ENCODE data around the gene VARS2.

The VARS2 gene

DNA sequence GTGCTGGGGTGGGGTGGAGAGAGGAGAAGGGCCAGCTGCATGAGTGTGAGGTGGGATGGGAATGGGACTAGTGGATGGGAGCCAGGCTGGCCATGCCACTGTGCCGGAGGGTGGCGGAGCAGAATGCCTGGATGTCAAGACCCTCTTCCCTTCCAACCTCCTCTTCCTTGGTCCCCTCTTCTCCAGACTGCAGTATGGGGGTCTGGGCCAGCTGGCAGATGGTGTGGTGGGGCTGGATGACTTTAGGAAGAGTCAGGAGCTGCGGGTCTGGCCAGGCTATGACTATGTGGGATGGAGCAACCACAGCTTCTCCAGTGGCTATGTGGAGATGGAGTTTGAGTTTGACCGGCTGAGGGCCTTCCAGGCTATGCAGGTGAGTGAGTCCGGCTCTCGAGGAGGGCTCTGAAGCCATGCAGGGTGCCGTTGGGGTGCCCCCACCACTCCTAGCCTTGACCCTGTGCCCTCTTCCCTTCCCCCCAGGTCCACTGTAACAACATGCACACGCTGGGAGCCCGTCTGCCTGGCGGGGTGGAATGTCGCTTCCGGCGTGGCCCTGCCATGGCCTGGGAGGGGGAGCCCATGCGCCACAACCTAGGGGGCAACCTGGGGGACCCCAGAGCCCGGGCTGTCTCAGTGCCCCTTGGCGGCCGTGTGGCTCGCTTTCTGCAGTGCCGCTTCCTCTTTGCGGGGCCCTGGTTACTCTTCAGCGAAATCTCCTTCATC, 22.1 kb upstream of the VARS2 start:
- no peaks in the 10 kb centered on the region for H3K27me3 ChIP-seq (ENCODE audit: insufficient read depth, low read length)
- no peak overlapping the region for H3K4me3 ChIP-seq (ENCODE audit: low read depth, low read length)
- peaks cover 17% of the 10 kb centered on the region for H3K4me1 ChIP-seq (ENCODE audit: control insufficient read depth, insufficient read depth, low read length, unreplicated experiment)
- H3K79me2 ChIP-seq (ENCODE audit: control insufficient read depth, insufficient read depth, low read length, unreplicated experiment): no peaks in the 10 kb centered on the region
- no peak overlapping the region for H3K27ac ChIP-seq (ENCODE audit: low read depth, low read length)
- H2AFZ ChIP-seq (ENCODE audit: low read length, unreplicated experiment): no peak overlapping the region
- H3K36me3 ChIP-seq (ENCODE audit: insufficient read depth, low read length): no peaks in the 10 kb centered on the region

GRCh38 chr6:30893001-30893591, 20.9 kb upstream of the VARS2 start:
- Histone ChIP-seq H2AFZ (ENCODE audit: low read length, unreplicated experiment) (no peak overlapping the region), H3K27me3 (ENCODE audit: insufficient read depth, low read length) (no peaks in the 10 kb centered on the region), H3K36me3 (ENCODE audit: insufficient read depth, low read length) (no peaks in the 10 kb centered on the region), H3K27ac (ENCODE audit: low read depth, low read length) (no peak overlapping the region), H3K79me2 (ENCODE audit: control insufficient read depth, insufficient read depth, low read length, unreplicated experiment) (no peaks in the 10 kb centered on the region), H3K4me1 (ENCODE audit: control insufficient read depth, insufficient read depth, low read length, unreplicated experiment) (peaks cover 8% of the 10 kb centered on the region), H3K4me3 (ENCODE audit: low read depth, low read length) (no peak overlapping the region)

DNA sequence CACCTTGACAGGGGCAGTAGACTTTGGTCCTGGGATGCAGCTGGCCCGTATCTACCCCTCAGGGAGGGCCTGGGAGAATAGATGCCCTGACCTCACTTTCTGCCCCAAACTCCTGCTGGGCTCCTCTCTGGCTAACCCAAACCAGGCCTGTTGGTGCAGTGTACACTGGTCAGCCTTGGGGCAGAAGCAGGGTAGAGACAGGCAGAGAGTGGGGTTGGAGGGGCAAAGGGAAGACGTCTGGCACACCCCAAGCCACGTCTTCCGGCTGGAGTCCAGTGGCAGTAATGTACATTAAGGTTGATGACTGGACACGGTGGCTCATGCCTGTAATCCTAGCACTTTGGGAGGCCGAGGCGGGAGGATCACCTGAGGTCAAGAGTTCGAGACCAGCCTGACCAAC, 20.4 kb upstream of the VARS2 start:
- H3K79me2 ChIP-seq (ENCODE audit: control insufficient read depth, insufficient read depth, low read length, unreplicated experiment): no peaks in the 10 kb centered on the region
- no peak overlapping the region for H3K27ac ChIP-seq (ENCODE audit: low read depth, low read length)
- H3K36me3 ChIP-seq (ENCODE audit: insufficient read depth, low read length): no peaks in the 10 kb centered on the region
- H3K4me3 ChIP-seq (ENCODE audit: low read depth, low read length): no peak overlapping the region
- H3K4me1 ChIP-seq (ENCODE audit: control insufficient read depth, insufficient read depth, low read length, unreplicated experiment): peaks cover 2% of the 10 kb centered on the region
- H2AFZ ChIP-seq (ENCODE audit: low read length, unreplicated experiment): no peak overlapping the region
- no peaks in the 10 kb centered on the region for H3K27me3 ChIP-seq (ENCODE audit: insufficient read depth, low read length)

DNA sequence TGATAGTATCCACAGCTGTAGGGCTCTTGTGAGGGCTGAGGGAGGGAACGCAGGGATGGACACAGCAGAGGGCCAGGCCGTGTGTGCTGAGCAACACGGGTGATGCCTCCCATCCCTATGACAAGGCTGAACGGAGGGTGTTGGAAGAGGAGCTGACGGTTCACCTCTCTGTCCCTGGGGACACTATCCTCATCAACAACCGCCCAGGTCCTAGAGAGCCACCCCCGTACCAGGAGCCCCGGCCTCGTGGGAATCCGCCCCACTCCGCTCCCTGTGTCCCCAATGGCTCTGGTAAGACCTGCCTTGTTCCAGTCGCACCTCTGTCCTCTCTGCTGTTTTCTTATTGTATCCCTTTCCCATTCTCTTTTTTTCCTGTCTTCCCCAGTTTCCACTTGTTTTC, 19.7 kb upstream of the VARS2 start:
- Histone ChIP-seq H3K27ac (ENCODE audit: low read depth, low read length) (no peak overlapping the region), H3K27me3 (ENCODE audit: insufficient read depth, low read length) (no peaks in the 10 kb centered on the region), H2AFZ (ENCODE audit: low read length, unreplicated experiment) (no peak overlapping the region), H3K79me2 (ENCODE audit: control insufficient read depth, insufficient read depth, low read length, unreplicated experiment) (no peaks in the 10 kb centered on the region), H3K4me1 (ENCODE audit: control insufficient read depth, insufficient read depth, low read length, unreplicated experiment) (no peaks in the 10 kb centered on the region), H3K36me3 (ENCODE audit: insufficient read depth, low read length) (no peaks in the 10 kb centered on the region), H3K4me3 (ENCODE audit: low read depth, low read length) (no peak overlapping the region)

GRCh38 chr6:30894935-30895334, 19.1 kb upstream of the VARS2 start:
- no peak overlapping the region for H2AFZ ChIP-seq (ENCODE audit: low read length, unreplicated experiment)
- no peaks in the 10 kb centered on the region for H3K27me3 ChIP-seq (ENCODE audit: insufficient read depth, low read length)
- no peak overlapping the region for H3K27ac ChIP-seq (ENCODE audit: low read depth, low read length)
- no peaks in the 10 kb centered on the region for H3K4me1 ChIP-seq (ENCODE audit: control insufficient read depth, insufficient read depth, low read length, unreplicated experiment)
- H3K79me2 ChIP-seq (ENCODE audit: control insufficient read depth, insufficient read depth, low read length, unreplicated experiment): no peaks in the 10 kb centered on the region
- no peaks in the 10 kb centered on the region for H3K36me3 ChIP-seq (ENCODE audit: insufficient read depth, low read length)
- no peak overlapping the region for H3K4me3 ChIP-seq (ENCODE audit: low read depth, low read length)

GRCh38 chr6:30895343-30895742, 18.7 kb upstream of the VARS2 start:
- Histone ChIP-seq H3K4me1 (ENCODE audit: control insufficient read depth, insufficient read depth, low read length, unreplicated experiment) (no peaks in the 10 kb centered on the region), H3K79me2 (ENCODE audit: control insufficient read depth, insufficient read depth, low read length, unreplicated experiment) (no peaks in the 10 kb centered on the region), H3K27me3 (ENCODE audit: insufficient read depth, low read length) (no peaks in the 10 kb centered on the region), H3K4me3 (ENCODE audit: low read depth, low read length) (no peak overlapping the region), H3K36me3 (ENCODE audit: insufficient read depth, low read length) (no peaks in the 10 kb centered on the region), H3K27ac (ENCODE audit: low read depth, low read length) (no peak overlapping the region), H2AFZ (ENCODE audit: low read length, unreplicated experiment) (no peak overlapping the region)

GRCh38 chr6:30896541-30896940, 17.5 kb upstream of the VARS2 start:
- Histone ChIP-seq H3K79me2 (ENCODE audit: control insufficient read depth, insufficient read depth, low read length, unreplicated experiment) (no peaks in the 10 kb centered on the region), H3K27ac (ENCODE audit: low read depth, low read length) (no peak overlapping the region), H3K4me3 (ENCODE audit: low read depth, low read length) (no peak overlapping the region), H3K27me3 (ENCODE audit: insufficient read depth, low read length) (no peaks in the 10 kb centered on the region), H3K36me3 (ENCODE audit: insufficient read depth, low read length) (no peaks in the 10 kb centered on the region), H2AFZ (ENCODE audit: low read length, unreplicated experiment) (no peak overlapping the region), H3K4me1 (ENCODE audit: control insufficient read depth, insufficient read depth, low read length, unreplicated experiment) (no peaks in the 10 kb centered on the region)

DNA sequence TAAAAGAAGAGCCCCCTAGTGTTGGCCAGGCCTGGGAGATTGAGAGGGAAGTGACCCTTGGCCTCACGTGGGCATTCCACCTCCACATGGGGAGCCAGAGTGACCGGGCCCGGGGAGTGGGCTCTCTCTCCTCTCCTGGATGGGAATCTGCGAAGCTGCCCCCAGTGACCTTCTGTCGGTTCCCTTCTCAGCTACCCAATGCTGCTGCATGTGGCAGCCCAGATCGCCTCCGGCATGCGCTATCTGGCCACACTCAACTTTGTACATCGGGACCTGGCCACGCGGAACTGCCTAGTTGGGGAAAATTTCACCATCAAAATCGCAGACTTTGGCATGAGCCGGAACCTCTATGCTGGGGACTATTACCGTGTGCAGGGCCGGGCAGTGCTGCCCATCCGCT, 16.2 kb upstream of the VARS2 start:
- Histone ChIP-seq H3K27ac (ENCODE audit: low read depth, low read length) (no peak overlapping the region), H3K4me3 (ENCODE audit: low read depth, low read length) (no peak overlapping the region), H3K36me3 (ENCODE audit: insufficient read depth, low read length) (no peaks in the 10 kb centered on the region), H3K4me1 (ENCODE audit: control insufficient read depth, insufficient read depth, low read length, unreplicated experiment) (no peaks in the 10 kb centered on the region), H3K79me2 (ENCODE audit: control insufficient read depth, insufficient read depth, low read length, unreplicated experiment) (no peaks in the 10 kb centered on the region), H3K27me3 (ENCODE audit: insufficient read depth, low read length) (no peaks in the 10 kb centered on the region), H2AFZ (ENCODE audit: low read length, unreplicated experiment) (no peak overlapping the region)

- no peak overlapping the region for H2AFZ ChIP-seq (ENCODE audit: low read length, unreplicated experiment)
- no peak overlapping the region for H3K4me3 ChIP-seq (ENCODE audit: low read depth, low read length)
- no peak overlapping the region for H3K27ac ChIP-seq (ENCODE audit: low read depth, low read length)
- no peaks in the 10 kb centered on the region for H3K79me2 ChIP-seq (ENCODE audit: control insufficient read depth, insufficient read depth, low read length, unreplicated experiment)
- H3K4me1 ChIP-seq (ENCODE audit: control insufficient read depth, insufficient read depth, low read length, unreplicated experiment): no peaks in the 10 kb centered on the region
- H3K36me3 ChIP-seq (ENCODE audit: insufficient read depth, low read length): no peaks in the 10 kb centered on the region
- no peaks in the 10 kb centered on the region for H3K27me3 ChIP-seq (ENCODE audit: insufficient read depth, low read length)
Observed at GRCh38 chr6:30898750-30899360, 15.2 kb upstream of the VARS2 start.

DNA sequence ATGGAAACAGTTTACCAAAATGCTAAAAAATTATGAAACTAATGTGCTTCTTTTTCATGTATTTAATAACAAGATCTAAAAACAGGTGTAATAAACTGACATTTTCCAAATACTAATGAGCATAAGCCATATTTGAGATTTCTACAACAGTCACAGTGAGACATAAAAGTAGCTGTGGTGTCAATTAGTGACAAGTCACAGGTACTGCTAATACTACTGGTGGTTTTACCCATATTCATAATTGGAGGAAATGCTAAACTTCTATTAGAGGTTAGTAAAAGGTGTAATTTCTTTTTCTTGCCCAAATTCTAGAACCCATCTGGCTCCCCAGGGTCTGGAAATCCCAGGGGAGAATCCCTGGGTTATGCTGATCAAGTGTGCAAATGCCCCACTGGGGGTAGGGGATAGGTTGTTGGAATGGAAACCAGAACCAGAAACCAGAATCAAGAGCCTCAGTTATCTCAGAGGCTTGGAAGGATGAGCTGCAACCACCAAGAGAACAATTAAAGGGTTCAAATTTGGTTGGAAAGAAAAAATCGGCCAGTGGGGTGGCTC, 13.1 kb upstream of the VARS2 start:
- H3K36me3 ChIP-seq (ENCODE audit: insufficient read depth, low read length): no peaks in the 10 kb centered on the region
- no peaks in the 10 kb centered on the region for H3K79me2 ChIP-seq (ENCODE audit: control insufficient read depth, insufficient read depth, low read length, unreplicated experiment)
- H2AFZ ChIP-seq (ENCODE audit: low read length, unreplicated experiment): no peak overlapping the region
- H3K27me3 ChIP-seq (ENCODE audit: insufficient read depth, low read length): no peaks in the 10 kb centered on the region
- no peak overlapping the region for H3K4me3 ChIP-seq (ENCODE audit: low read depth, low read length)
- H3K27ac ChIP-seq (ENCODE audit: low read depth, low read length): no peak overlapping the region
- H3K4me1 ChIP-seq (ENCODE audit: control insufficient read depth, insufficient read depth, low read length, unreplicated experiment): no peaks in the 10 kb centered on the region

DNA sequence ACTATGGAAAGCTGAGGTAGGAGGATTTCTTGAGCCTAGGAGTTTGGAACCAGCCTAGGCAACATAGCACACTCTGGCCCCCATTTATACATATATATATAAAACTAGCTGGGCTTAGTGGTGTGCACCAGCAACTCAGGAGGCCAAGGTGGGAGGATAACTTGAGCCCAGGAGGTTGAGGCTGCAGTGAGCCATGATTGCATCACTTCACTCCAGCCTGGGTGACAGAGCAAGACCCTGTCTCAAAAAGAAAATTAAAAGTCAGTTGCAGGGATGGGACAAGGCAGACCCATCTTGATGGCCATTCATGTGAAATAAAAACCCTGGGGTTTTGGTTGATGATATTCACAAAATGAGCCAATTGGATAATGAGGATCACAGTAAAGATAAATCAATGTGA, 12.6 kb upstream of the VARS2 start:
- Histone ChIP-seq H3K27ac (ENCODE audit: low read depth, low read length) (no peak overlapping the region), H3K36me3 (ENCODE audit: insufficient read depth, low read length) (no peaks in the 10 kb centered on the region), H3K4me3 (ENCODE audit: low read depth, low read length) (no peak overlapping the region), H3K27me3 (ENCODE audit: insufficient read depth, low read length) (no peaks in the 10 kb centered on the region), H3K79me2 (ENCODE audit: control insufficient read depth, insufficient read depth, low read length, unreplicated experiment) (no peaks in the 10 kb centered on the region), H2AFZ (ENCODE audit: low read length, unreplicated experiment) (no peak overlapping the region), H3K4me1 (ENCODE audit: control insufficient read depth, insufficient read depth, low read length, unreplicated experiment) (no peaks in the 10 kb centered on the region)

Data from ACC112 (cell line).